NCI-H1436 (cell line): ENCODE results near the gene PIP5K1C.
"Not testable (repeated sequence)": the region's sequence is repeated elsewhere in the genome, so short reads cannot be mapped to it uniquely, and the experiment has no call there.

Source experiments
- DNase-seq: peaks from one replicate; lab custom pipeline; 2025; lab: John Stamatoyannopoulos, UW

PIP5K1C gene

DNA sequence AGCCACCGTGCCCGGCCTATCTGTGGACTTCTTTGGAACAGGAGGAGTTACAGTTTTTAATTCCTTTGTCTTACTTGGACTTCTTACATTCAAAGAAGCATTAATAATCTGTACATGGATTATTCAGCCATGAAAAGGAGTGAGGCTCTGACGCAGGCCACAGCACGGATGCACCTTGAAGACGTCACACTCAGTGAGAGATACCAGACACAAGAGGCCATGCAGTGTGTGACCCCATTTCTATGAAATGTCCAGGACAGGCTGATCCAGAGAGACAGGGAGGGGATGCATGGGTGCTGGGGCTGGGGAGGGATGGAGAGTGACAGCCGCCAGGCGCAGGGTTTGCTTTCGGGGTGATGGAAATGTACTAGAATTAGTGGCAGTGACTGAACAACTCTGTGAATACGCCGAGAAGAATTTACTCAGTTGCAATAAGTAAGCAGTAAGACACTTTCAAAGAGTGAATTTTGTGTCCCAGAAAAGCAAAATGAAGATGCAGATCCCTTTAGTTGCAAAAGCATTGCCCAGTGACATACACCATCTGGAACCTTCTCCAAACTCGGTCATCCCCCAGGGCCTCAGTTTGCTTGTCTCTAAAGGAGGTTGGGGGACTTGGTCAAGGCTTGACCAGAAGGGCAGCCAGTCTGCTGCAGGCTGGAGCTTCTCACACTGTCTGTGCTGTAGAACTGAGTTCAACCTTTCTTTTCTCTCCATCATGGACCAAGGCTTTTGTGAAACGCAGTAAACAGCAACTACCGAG is 25.3 kb downstream of the PIP5K1C start:
- no peak for DNase-seq

- no peak for DNase-seq
These were observed 26.5 kb downstream of the PIP5K1C start for GRCh38 chr19:3673506-3674439.

DNA sequence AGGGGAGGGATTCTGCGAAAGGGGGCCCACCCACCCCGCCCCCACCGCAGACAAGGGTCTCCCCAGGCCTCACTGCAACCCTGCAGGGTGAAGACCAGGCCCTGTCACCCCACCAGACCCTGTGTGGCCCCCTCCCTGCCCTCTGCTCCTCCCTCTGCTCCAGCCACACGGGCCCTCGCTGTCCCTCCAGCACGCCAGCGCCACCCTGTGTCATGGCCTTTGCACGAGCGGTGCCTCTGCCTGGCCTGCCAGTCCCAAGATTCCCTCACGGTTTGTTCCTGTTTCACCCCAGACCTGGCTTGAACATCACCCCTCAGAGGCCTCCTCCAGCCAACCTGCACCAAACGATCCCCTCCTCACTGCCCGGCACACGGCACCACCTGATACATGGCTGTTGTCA is 27.3 kb downstream of the PIP5K1C start:
- DNase-seq: no peak

GRCh38 chr19:3672575-3672948 is 27.7 kb downstream of the PIP5K1C start:
- DNase-seq: no peak

GRCh38 chr19:3671680-3672574 is 28.3 kb downstream of the PIP5K1C start:
- no peak for DNase-seq

DNA sequence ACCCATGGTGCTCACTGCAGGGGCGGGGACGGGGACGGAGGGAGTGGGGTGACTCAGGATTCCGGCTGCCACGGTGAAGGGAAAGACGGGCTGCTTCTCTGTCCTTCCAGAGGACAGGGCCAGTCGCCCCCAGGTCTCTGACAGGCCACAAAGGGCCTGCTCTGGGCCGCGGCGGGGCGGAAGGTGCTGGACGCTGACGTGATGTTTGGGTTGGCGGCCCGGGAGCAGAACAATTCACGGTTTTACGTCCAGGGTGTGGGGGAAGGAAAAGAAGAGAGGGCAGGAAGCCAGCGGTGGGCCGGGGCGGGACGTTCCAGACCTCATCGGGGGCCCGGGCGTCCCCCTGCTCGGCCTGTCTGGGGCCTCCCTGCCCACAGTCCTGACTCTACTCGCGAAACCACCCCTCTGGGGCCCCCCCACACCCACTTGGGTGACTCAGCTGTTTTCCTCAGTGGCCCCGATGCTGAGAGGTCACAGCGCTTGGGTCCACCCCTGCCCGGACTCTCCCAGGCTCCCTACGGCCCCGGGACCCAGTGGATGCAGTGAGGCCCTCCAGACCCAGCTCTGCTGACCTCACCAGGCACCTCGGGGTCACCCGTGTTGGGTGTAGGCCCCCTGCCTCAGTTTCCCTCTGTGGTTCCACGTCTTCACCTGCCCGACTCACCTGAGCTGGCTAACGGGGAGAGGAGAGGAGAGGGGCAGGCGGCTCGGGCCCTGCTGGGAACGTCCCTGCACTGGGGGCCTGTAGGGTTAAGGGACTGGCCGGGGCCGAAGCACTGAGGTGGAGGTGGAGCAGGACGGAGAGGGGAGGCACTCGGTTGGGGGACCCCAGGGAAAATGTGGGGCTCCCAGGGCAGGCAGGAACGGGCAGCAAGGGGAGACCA is 29.2 kb downstream of the PIP5K1C start:
- DNase-seq: no peak

DNA sequence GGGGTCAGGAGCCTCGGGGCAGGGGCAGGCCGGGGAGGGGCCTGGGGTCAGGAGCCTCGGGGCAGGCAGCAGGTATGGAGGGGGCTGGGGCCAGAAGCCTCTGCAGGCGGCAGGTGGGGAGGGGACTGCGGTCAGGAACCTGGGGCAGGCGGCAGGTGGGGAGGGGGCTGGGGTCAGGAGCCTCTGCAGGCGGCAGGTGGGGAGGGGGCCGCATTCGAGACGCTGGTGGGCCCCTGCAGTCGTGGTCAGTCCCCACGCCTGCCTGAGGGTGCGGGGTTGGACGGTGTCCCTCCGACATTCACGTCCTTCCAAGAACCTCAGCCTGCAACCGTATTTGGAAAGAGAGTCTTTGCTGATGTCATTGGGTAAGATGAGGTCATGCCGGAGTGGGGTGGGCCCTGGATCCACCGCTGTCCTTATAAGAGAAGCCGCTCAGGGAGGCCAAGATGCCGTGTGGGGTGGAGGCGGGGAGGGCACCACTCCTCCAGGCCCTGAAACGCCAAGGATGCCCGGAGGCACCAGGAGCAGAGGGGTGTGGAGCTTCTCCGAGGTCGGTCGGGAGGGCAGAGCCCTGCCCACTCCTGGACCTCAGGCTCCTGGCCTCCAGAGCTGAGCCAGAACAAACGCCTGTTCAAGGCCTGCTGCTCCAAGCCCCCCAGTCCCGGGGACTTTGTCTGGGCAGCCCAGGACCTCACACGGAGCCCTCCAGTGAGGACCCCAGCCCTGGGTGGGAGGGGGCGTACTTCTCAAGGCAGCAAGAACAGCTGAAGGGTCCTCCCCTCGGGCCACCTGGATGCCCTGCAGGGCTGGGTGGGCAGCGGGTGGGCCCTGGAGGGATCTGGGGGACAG is 30.1 kb downstream of the PIP5K1C start:
- DNase-seq: no peak

- DNase-seq: no peak
These were observed 31.0 kb downstream of the PIP5K1C start for GRCh38 chr19:3669082-3669946.

GRCh38 chr19:3668331-3669081 is 31.8 kb downstream of the PIP5K1C start:
- no peak for DNase-seq

DNA sequence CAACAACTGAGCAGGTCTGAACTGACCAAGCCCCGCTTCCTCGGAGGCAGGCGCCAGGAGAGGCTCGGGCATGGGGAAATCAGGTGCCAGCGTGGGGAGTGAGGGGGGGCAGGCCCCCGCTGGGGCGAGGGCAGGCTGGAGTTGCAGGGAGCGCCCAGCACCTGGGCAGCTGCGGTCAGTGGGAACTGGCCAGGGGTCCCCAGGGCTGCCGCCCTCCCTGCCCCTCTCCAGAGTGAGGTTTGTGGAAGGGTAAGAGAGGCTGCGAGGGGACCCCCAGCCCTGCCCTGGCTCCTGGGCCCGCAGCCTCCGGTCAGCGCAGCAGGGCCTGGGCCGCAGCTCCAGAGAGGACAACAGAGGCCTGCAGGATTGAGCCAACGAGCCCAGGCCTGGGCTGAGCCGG is 32.5 kb downstream of the PIP5K1C start:
- no peak for DNase-seq

DNA sequence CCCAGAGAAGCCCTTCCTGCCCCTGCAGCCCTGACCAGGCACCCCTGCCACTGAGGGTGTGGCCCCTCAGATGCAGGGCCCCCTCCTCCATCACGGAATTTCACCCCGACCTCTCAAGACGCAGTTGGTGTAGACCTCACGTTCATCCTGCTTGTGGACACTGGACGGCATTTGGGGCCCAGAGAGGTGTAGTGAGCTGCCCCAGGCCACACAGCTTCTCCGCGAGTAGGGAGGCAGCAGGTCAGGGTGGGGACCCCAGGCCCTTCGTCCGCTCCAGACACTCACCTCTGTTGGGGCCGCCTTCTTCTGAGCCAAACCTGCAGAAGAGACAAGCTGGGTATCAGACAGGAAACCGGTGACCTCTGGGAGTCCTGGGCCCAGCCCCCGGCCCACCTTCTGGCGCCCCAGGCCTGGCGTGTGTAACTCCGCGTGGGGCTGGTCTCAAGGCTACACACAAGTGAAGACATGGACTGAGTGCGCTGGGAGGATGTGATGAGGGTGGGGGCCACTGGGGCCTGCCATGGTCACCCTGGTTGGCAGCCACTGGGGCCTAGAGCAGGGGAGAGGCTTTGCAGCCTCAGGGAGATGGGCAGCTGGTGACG is 33.1 kb downstream of the PIP5K1C start:
- no peak for DNase-seq

DNA sequence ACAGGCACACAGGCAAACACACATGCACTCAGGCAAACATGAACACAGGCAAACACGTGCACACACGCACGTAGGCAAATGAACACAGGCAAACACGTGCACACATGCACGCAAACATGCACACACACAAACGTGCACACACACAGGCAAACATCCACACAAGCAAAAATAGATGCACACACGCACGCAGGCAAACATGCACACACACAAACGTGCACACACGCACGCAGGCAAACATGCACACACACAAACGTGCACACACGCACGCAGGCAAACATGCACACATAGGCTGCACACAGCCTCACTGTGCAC is 33.8 kb downstream of the PIP5K1C start:
- not testable (repeated sequence) for DNase-seq

GRCh38 chr19:3665681-3666544 is 34.4 kb downstream of the PIP5K1C start:
- no peak for DNase-seq

DNA sequence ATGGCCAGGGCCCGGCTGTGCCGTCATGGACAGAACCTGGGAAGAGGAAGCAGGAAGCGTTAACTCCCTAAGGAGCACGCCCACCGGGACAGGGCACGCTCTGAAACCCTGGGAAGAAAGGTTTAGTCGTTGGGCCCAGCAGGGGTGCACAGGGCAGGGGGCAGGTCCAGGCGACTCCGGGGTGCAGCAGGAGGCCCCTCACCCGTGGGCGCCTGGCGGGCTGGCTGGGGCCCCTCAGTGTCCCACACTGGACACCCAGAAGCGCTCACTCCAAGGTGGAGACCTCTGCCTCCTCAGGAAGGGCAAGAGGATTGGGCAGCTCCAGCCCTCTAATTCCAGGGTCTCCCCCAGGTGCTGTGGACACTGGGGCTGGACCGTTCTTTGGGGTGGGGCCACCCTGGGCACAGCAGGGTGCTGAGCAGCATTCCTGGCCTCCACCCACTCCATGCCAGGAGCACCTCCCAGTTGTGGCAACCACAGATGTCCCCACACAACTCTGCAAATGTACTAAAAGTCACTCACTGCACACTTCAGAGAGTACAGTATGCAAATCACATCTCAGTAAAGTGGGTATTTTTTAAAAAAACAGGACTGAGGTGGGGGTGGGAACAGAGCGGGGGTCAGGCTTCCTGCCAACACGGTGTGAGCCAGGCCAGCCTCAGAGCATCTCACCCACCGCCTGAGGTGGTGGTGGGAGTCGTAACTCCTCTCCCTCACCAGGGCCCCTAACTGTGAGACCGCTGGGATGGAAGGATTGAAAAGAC is 35.2 kb downstream of the PIP5K1C start:
- DNase-seq: no peak

DNA sequence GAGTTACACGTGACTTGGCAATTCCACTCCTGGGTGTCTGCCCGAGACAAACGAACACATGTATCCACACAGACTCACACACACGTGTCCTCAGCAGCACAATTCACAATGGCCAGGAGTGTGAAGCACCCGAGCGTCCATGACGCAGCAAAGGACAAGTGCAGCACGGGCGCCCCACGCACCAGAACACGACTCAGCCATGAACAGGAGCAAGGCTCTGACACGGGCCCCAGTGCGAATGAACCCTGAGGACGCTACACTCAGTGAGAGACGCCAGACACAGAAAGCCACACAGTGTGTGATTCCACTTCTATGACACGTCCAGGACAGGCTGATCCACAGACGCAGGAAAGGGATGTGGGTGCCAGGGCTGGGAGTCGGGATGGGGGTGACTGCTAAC is 36.4 kb downstream of the PIP5K1C start:
- no peak for DNase-seq
